Measurements from ENCODE around the gene ELP5.

The ELP5 gene

DNA sequence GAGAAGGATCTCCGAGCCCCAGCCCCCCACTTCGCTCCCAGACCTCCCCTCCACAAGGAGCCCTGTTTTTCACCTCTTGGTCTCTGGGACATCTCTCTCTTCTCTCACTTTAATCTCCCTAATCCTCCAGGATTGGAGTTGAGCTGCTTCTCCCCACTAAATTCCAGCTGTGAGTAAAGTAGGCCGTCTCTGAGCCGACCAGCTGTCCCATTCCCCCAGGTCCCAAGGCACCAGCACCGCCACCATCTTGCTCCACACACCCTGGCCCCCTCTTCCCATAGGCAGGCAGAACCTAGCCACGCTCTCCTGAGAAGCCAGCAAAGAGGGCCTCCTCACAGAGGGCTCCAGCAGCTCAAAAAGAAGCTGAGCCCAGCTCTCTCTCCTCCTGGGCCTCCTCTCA, 33.3 kb upstream of the ELP5 start:
- no peak for DNase-seq (ENCODE audit: low read depth, low spot score)

DNA sequence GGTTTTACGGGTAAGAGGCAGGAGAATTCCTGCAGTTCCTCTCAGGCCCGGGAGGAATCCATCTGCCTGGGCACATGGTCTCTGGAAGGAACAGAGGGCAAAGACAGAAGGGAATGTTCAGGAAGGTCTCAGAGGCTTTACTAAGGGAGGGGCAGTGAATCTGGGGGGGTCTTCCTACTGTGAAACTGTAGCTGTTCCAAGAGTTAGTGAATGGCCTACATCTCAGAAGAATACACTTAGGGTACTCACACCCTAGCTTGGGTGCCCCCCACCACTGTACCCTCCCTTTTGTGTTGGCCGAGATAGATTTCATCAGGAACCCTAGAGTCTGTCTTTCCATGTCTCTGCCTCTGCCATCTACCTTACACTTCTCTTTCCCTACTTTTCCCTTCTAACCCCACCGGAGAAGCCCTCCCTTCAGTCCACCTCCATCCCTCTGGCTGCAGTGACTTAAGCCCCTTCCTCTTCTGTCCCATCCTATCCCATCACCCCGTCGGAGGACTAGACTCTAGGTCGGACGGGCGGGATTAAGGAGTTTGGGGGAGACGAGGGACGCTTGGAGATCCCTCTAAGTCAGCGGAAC, 32.7 kb upstream of the ELP5 start:
- DNase-seq (ENCODE audit: low read depth, low spot score): no peak

- DNase-seq (ENCODE audit: low read depth, low spot score): peak; percentile 96
Measured at GRCh38 chr17:7219812-7220592, 32.0 kb upstream of the ELP5 start, which contains the start of the genes ACADVL and DLG4. Gene ACADVL, plus strand, starts transcription at chr17:7219938. Its CDS starts 47 bp downstream, at chr17:7219985. Gene DLG4, minus strand, starts transcription at chr17:7219836.

DNA sequence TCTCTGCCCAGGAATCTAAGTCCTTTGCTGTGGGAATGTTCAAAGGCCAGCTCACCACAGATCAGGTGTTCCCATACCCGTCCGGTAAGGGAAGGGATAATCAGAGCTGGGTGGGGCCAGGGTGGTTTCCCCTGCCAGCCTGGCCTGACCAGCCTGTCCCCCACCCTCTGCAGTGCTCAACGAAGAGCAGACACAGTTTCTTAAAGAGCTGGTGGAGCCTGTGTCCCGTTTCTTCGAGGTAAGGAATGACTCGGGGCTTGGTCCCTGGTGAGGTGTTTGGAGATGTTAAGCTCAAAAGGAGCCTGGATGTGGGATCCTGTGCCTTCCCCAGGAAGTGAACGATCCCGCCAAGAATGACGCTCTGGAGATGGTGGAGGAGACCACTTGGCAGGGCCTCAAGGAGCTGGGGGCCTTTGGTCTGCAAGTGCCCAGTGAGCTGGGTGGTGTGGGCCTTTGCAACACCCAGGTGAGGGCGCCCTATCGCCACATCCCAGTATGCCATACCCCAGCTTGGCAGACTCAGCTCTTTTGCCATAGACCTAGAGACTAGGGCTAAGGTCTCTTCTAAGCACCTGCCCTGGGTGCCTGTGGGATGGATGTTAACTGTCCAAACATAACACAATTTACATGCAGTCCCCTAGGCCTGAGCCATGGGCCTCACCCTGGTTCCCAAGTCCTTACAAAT, 31.3 kb upstream of the ELP5 start:
- peak; percentile 80 for DNase-seq (ENCODE audit: low read depth, low spot score)

GRCh38 chr17:7221278-7222092, 30.5 kb upstream of the ELP5 start:
- DNase-seq (ENCODE audit: low read depth, low spot score): no peak

- DNase-seq (ENCODE audit: low read depth, low spot score): no peak
Measured at GRCh38 chr17:7222093-7222971, 29.7 kb upstream of the ELP5 start.

GRCh38 chr17:7222972-7223292, 29.1 kb upstream of the ELP5 start:
- no peak for DNase-seq (ENCODE audit: low read depth, low spot score)

DNA sequence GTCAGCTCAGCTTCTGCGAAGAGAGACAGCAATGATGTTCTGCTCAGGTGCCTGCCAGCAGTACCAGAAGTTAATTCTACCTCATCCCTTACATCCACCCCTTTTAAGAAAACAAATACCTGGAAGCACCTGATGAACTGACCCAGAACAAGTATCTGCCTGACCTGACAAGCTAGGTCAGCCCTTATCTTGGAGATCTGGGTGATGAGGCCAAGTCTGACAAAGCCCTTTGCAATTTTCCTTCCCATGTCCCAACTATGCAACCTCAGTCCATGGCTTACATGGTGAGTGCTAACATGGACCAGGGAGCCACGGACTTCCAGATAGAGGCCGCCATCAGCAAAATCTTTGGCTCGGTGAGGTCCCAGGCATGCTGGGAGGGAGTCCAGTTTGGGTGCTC, 28.6 kb upstream of the ELP5 start:
- DNase-seq (ENCODE audit: low read depth, low spot score): no peak

GRCh38 chr17:7224110-7224509, 27.9 kb upstream of the ELP5 start:
- peak; percentile 50 for DNase-seq (ENCODE audit: low read depth, low spot score)

- no peak for DNase-seq (ENCODE audit: low read depth, low spot score)
Measured at GRCh38 chr17:7224661-7225111, 27.3 kb upstream of the ELP5 start.

- no peak for DNase-seq (ENCODE audit: low read depth, low spot score)
Measured at GRCh38 chr17:7225711-7226331, 26.2 kb upstream of the ELP5 start.

DNA sequence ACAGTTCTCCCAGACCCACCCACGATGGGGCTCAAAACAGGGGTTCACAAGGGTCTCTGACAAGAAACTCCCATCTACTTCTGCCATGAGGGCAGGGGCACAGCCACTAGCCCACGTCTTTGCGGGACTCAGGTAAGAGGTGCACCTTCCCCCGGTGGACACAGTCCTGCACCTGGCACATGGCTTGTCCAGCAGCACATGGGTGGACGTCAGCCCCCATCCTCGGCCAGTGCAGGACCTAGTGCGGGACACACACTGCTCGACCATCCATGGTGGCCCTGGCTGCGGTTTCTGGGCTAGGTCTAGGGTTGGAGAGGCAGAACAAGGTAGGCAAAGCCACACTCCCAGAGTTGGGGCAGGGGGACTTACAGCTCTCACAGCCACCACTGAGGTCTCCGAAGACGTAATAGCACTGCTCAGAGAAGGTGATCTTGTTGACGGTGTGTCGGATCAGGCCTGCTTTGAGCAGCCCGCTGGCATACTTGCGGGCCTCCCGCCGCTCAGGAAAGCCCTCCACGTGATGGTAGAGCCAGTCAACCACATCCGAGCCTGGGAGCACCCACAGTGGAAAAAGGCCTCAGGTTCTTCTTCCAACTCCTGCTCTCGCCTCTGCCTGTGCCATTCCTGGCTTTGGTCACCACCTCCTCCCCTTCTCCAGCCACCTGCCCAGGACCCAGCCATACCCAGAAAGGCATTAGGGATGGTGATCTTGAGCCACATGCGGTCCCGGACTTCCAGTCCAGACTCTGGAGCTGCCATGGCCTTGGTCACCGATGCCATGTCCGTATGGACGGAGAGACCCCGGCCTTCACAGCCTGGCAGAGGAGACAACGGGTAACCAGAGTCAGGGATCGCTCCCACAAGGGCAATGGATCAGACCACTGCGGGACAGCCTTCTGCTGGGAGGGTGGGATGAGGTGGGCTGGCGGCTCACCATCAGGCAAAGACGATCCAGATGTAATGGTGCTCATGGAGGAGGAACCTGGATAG, 25.0 kb upstream of the ELP5 start:
- DNase-seq (ENCODE audit: low read depth, low spot score): no peak

DNA sequence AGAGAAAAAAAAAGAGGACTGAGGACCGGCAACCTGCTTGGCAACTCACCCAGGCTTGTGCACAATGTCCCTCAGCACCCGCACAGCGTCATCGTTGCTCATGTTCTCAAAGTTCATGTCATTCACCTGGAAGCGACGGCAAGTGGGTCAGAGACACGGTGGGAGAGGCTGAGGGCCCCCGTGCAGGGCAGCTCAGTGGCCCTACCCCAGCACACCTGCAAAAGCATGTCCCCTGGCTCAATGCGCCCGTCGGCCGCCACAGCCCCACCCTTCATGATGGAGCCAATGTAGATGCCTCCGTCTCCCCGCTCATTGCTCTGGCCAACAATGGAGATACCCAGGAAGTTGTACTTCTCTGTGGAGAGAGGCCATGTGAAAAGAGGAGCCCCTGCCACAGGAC, 23.1 kb upstream of the ELP5 start:
- DNase-seq (ENCODE audit: low read depth, low spot score): no peak

GRCh38 chr17:7229504-7229903, 22.5 kb upstream of the ELP5 start:
- DNase-seq (ENCODE audit: low read depth, low spot score): no peak

GRCh38 chr17:7232114-7232513, 19.9 kb upstream of the ELP5 start:
- no peak for DNase-seq (ENCODE audit: low read depth, low spot score)

GRCh38 chr17:7233701-7234082, 18.3 kb upstream of the ELP5 start:
- peak; percentile 26 for DNase-seq (ENCODE audit: low read depth, low spot score)

DNA sequence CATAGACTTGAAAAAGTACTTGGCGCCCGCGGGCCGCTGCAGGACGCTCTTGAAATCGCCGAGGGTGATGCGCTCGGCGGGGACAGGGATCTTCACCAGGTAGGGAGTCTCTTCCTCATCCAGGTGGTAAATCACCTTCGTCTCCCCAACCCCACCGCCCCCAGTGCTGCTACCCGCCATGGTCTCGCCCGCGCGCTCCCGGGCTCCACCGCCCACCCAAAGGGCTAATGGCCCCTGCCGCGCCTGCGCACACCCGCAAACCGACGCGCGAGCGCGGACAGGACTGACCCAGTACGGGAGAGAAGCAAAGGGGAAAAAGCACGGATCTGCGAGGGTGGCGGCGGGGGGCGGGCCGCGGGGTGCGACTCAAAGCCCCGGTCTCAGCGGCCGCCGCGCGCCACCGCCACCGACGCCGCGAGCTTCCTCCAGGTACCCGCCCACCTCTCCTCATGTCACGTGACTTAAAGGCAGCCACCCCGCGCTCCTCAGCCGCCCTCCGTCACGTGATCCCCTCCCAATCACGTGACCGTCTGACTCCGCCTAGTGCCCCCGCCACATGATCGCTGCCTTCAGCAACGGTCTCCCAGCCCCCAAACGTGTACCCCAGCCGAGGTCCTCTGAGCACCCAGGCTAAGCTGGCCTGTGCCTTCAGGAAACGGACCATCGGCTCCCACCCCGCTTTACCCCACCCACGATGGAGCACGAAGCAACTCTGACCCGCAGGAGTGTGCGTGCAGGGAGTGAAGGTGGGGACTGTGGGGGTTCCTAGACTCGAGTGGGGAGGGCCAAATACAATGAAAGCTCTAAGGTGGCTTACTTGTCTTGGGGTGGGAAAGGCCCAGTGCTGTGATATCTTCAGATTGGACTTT, 17.7 kb upstream of the ELP5 start, which contains the start of gene DVL2:
Gene DVL2 (minus strand): TSS at position 435 of the 869 bp plus-strand sequence. CDS start 255 bp downstream, at position 180.
- DNase-seq (ENCODE audit: low read depth, low spot score): peak; percentile 98

Measured in astrocyte of the hippocampus (primary cell).